ENCODE measurements around the gene CFAP65.

GRCh38 chr2:219032051-219032745, 9.1 kb downstream of the CFAP65 start:
- no peak for TF ChIP-seq EZH2 (IDR thresholded peaks at IDR 0.05; ENCODE audit: low read length)
- no peak for TF ChIP-seq CTCF (optimal IDR thresholded peaks at IDR 0.05 in 1 of 3, IDR thresholded peaks at IDR 0.05 in 1 of 3, conservative IDR thresholded peaks at IDR 0.05 in 1 of 3; ENCODE audit: extremely low read depth in 1 of 3, insufficient read depth in 2 of 3, low read length in 3 of 3)

Data from keratinocyte (primary cell).